Mucosa of descending colon (tissue), 3 donors: ENCODE measurements around the gene DDA1. TPM values are rescaled to one million over a fixed set of nuclear protein-coding genes. Genes with fewer than 3 reads are reported as not detected.

Source experiments
- ATAC-seq: fragments of 200-7000 bp; cut with Tn5 transposase; one replicate; pipeline ENCODE4 v1.9.1; 2020; ENCODE audit warnings: mild to moderate bottlenecking, moderate library complexity
- DNase-seq, 3 donors: peaks; one replicate each; pipeline ENCODE4 v3.0.0-alpha.2; 2020
- H3K36me3 ChIP-seq: fragments of 200-600 bp; one replicate; pipeline ENCODE4 v1.8.0; 2021; ENCODE audit warnings: low read depth, mild to moderate bottlenecking
- H3K4me1 ChIP-seq: fragments of 200-600 bp; one replicate; pipeline ENCODE4 v1.8.0; 2021; ENCODE audit warnings: low read depth, mild to moderate bottlenecking
- H3K4me3 ChIP-seq: fragments of 200-600 bp; one replicate; pipeline ENCODE4 v1.8.0; 2021; ENCODE audit warnings: mild to moderate bottlenecking
- H3K9me3 ChIP-seq: fragments of 200-600 bp; one replicate; pipeline ENCODE4 v1.8.0; 2021; ENCODE audit warnings: mild to moderate bottlenecking
- CTCF ChIP-seq: fragments of 200-600 bp; IDR thresholded peaks from one replicate; pipeline ENCODE4 v1.8.0; 2022; ENCODE audit warnings: antibody characterized with exemption, mild to moderate bottlenecking
- intact Hi-C, 2 donors: fragments of 100-400 bp; cut with DNase I in 1 of 2; cut with micrococcal nuclease in 1 of 2; formaldehyde crosslinking; loops; one replicate each; pipeline versions ENCODE4 v1.11.0 to v1.11.1; 2022; cut with DNase I, micrococcal nuclease
- total RNA-seq, 3 donors: library from RNA; stranded (reverse); fragmentation: NEBNext Ultra II Directional in 2 of 3; extraction: Animal tissue kit (Norgen Biotek cat#: 25700) in 2 of 3; gene quantifications; one replicate each; pipeline versions ENCODE4 v1.2.1 to v1.2.4, GENCODE V29; 2021 to 2023
- donor health status: DM: no; HTN: no; CAD: no; lungs with moderate emphysema.
- donor health status: DM: no; HTN: no; CAD: no.
- donor health status: DM: no; HTN: yes; CAD: no.

Gene DDA1
- total RNA-seq, 3 donors from 2014 or later: 38.3 to 51.4 (median 48.3) TPM

- ATAC-seq: no peak
- H3K36me3 ChIP-seq: no peaks in the 10 kb centered on the region
- no peaks in the 10 kb centered on the region for H3K4me1 ChIP-seq
- H3K9me3 ChIP-seq: no peaks in the 10 kb centered on the region
- intact Hi-C loops: loop anchor here (5.0 kb wide), 1 partner anchor 40 kb away; no protein-coding TSS in a partner anchor
- DNase-seq: no peak
- no peak for TF ChIP-seq CTCF
- no peak overlapping the region for H3K4me3 ChIP-seq
Observed at GRCh38 chr19:17347361-17347760, 38.0 kb downstream of the DDA1 start.

- H3K9me3 ChIP-seq: no peaks in the 10 kb centered on the region
- H3K4me1 ChIP-seq: no peaks in the 10 kb centered on the region
- ATAC-seq (no peak), DNase-seq (no peak)
- no peak for TF ChIP-seq CTCF
- intact Hi-C loops: loop anchor here (5.0 kb wide), 1 partner anchor 39 kb away; no protein-coding TSS in a partner anchor
- H3K4me3 ChIP-seq: no peak overlapping the region
- H3K36me3 ChIP-seq: no peaks in the 10 kb centered on the region
Observed at GRCh38 chr19:17347877-17348276, 38.5 kb downstream of the DDA1 start.

- H3K4me3 ChIP-seq: no peak overlapping the region
- intact Hi-C loops: loop anchor here (5.0 kb wide), 1 partner anchor 39 kb away; no protein-coding TSS in a partner anchor
- no peaks in the 10 kb centered on the region for H3K4me1 ChIP-seq
- ATAC-seq (peak; percentile 23), DNase-seq (peak in 2 of 3 donors; percentile 43 to 67)
- no peak for TF ChIP-seq CTCF
- H3K9me3 ChIP-seq: no peaks in the 10 kb centered on the region
- no peaks in the 10 kb centered on the region for H3K36me3 ChIP-seq
Observed at GRCh38 chr19:17348700-17349099, 39.3 kb downstream of the DDA1 start.

- no peaks in the 10 kb centered on the region for H3K36me3 ChIP-seq
- DNase-seq: no peak
- intact Hi-C loops: no loop called here
- no peak for TF ChIP-seq CTCF
- no peak for ATAC-seq
- no peaks in the 10 kb centered on the region for H3K9me3 ChIP-seq
- H3K4me1 ChIP-seq: no peaks in the 10 kb centered on the region
- H3K4me3 ChIP-seq: no peak overlapping the region
Observed at GRCh38 chr19:17351815-17352435, 42.6 kb downstream of the DDA1 start.

GRCh38 chr19:17352608-17353280 lies 43.4 kb downstream of the DDA1 start:
- Histone ChIP-seq H3K9me3 (no peaks in the 10 kb centered on the region), H3K4me3 (no peak overlapping the region), H3K36me3 (no peaks in the 10 kb centered on the region), H3K4me1 (no peaks in the 10 kb centered on the region)
- no peak for ATAC-seq
- DNase-seq: no peak
- intact Hi-C loops: no loop called here
- no peak for TF ChIP-seq CTCF
